ENCODE results near the gene SELENOK.

- TF ChIP-seq CTCF (IDR thresholded peaks at IDR 0.05) (no peak), POLR2A (IDR thresholded peaks at IDR 0.05) (no peak), EP300 (IDR thresholded peaks at IDR 0.05) (no peak)
Observed at GRCh38 chr3:53887446-53887845, 4.2 kb downstream of the SELENOK start.

Measured in tibial nerve (tissue), 4 donors.